Measurements from ENCODE around the gene UROC1. TPM values are rescaled to one million over a fixed set of nuclear protein-coding genes. Genes with fewer than 3 reads are reported as not detected.

The UROC1 gene
- total and polyA plus RNA-seq, 9 of the 15 experiments (the other 6 are each of a cell fraction or from before 2014, with no cell fraction given) = not detected

- in situ Hi-C loops (cut with MboI) (no loop called here), intact Hi-C loops (cut with micrococcal nuclease) (no loop called here)
- Histone ChIP-seq H3K79me2 (ENCODE audit: control insufficient read depth, insufficient read depth, low read length) (no peaks in the 10 kb centered on the region), H3K27me3 (ENCODE audit: control insufficient read depth in 2 of 2, insufficient read depth in 2 of 2, low read length in 2 of 2) (peaks cover 2 to 30% of the 10 kb centered on the region in 2 experiments; a peak in 3 of 5 replicates), H3K27ac (ENCODE audit: extremely low read depth, low read depth, low read length) (no peak overlapping the region), H3K9me3 (replicated peaks; ENCODE audit: control insufficient read depth, insufficient read depth, low read depth, low read length) (no peaks in the 10 kb centered on the region), H3K9me1 (ENCODE audit: control insufficient read depth, insufficient read depth, low read length) (no peaks in the 10 kb centered on the region), H3K36me3 (ENCODE audit: control insufficient read depth, insufficient read depth, low read length) (no peaks in the 10 kb centered on the region), H2AFZ (ENCODE audit: low read depth, low read length) (no peak overlapping the region), H3K4me3 (no peak overlapping the region), H4K20me1 (replicated peaks; ENCODE audit: control insufficient read depth, insufficient read depth, low read length) (no peaks in the 10 kb centered on the region), H3K4me2 (ENCODE audit: insufficient read depth, low read length) (no peak overlapping the region), H3K9ac (ENCODE audit: insufficient read depth in 1 of 2, low read depth in 2 of 2, low read length in 2 of 2) (no peak overlapping the region), H3K4me1 (replicated peaks in 1 of 2; ENCODE audit: control insufficient read depth in 2 of 2, insufficient read depth in 2 of 2, low read length in 2 of 2) (no peaks in the 10 kb centered on the region)
- WGBS (ENCODE audit: insufficient coverage, low coverage, missing lambda C conversion rate) = 0% methylated on average over 2 of the region's 6 CpGs
- ChIA-PET CTCF (ENCODE audit: low intra/inter-chr PET ratio) (no interaction called here), POLR2A (no interaction called here)
- TF ChIP-seq MEF2D (tag; conservative IDR thresholded peaks at IDR 0.05; ENCODE audit: low read depth) (no peak), MBD2 (IDR thresholded peaks at IDR 0.05; ENCODE audit: borderline replicate concordance, low read depth) (no peak), ZNF766 (CRISPR knock-in tag; conservative IDR thresholded peaks at IDR 0.05) (no peak), ZNF311 (CRISPR knock-in tag; IDR thresholded peaks at IDR 0.05) (no peak), NCOA6 (IDR thresholded peaks at IDR 0.05) (no peak), MTF1 (CRISPR knock-in tag; IDR thresholded peaks at IDR 0.05; ENCODE audit: borderline replicate concordance) (no peak)
- TF ChIP-seq, protein P1, sequence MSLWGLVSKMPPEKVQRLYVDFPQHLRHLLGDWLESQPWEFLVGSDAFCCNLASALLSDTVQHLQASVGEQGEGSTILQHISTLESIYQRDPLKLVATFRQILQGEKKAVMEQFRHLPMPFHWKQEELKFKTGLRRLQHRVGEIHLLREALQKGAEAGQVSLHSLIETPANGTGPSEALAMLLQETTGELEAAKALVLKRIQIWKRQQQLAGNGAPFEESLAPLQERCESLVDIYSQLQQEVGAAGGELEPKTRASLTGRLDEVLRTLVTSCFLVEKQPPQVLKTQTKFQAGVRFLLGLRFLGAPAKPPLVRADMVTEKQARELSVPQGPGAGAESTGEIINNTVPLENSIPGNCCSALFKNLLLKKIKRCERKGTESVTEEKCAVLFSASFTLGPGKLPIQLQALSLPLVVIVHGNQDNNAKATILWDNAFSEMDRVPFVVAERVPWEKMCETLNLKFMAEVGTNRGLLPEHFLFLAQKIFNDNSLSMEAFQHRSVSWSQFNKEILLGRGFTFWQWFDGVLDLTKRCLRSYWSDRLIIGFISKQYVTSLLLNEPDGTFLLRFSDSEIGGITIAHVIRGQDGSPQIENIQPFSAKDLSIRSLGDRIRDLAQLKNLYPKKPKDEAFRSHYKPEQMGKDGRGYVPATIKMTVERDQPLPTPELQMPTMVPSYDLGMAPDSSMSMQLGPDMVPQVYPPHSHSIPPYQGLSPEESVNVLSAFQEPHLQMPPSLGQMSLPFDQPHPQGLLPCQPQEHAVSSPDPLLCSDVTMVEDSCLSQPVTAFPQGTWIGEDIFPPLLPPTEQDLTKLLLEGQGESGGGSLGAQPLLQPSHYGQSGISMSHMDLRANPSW (CRISPR knock-in tag; IDR thresholded peaks at IDR 0.05) = no peak
- TF ChIP-seq, protein P2, sequence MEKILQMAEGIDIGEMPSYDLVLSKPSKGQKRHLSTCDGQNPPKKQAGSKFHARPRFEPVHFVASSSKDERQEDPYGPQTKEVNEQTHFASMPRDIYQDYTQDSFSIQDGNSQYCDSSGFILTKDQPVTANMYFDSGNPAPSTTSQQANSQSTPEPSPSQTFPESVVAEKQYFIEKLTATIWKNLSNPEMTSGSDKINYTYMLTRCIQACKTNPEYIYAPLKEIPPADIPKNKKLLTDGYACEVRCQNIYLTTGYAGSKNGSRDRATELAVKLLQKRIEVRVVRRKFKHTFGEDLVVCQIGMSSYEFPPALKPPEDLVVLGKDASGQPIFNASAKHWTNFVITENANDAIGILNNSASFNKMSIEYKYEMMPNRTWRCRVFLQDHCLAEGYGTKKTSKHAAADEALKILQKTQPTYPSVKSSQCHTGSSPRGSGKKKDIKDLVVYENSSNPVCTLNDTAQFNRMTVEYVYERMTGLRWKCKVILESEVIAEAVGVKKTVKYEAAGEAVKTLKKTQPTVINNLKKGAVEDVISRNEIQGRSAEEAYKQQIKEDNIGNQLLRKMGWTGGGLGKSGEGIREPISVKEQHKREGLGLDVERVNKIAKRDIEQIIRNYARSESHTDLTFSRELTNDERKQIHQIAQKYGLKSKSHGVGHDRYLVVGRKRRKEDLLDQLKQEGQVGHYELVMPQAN (IDR thresholded peaks at IDR 0.05; ENCODE audit: borderline replicate concordance) = no peak
- ATAC-seq (no peak), FAIRE-seq (no peak), DNase-seq (ENCODE audit: extremely low read depth in 1 of 4, low spot score in 3 of 4) (no peak)
- BruUV-seq (replicated peaks) = no TSS peak
Observed at GRCh38 chr3:126516152-126516935, 1.2 kb downstream of the UROC1 start.
